Liver (tissue), 3 donors: ENCODE data around the gene NDUFA12.

ENCODE experiments used
- EGR1 ChIP-seq, 2 donors: IDR thresholded peaks; 2 replicates each; pipeline ENCODE4 v1.6.1; 2016 to 2018; ENCODE audit warnings: antibody characterized with exemption in 2 of 2, low read depth in 2 of 2
- FOXA1 ChIP-seq: IDR thresholded peaks from 2 replicates; pipeline ENCODE4 v1.6.1; 2016; ENCODE audit warnings: antibody characterized with exemption
- GABPA ChIP-seq, 2 donors: IDR thresholded peaks in 1 of 2; conservative IDR thresholded peaks in 1 of 2; 2 replicates each; pipeline ENCODE4 v1.6.1; 2016; ENCODE audit warnings: antibody characterized with exemption in 2 of 2, mild to moderate bottlenecking in 1 of 2, moderate library complexity in 1 of 2
- HNF4A ChIP-seq, 2 donors: conservative IDR thresholded peaks; 2 replicates each; pipeline ENCODE4 v1.6.1; 2016; ENCODE audit warnings: antibody characterized with exemption in 2 of 2, mild to moderate bottlenecking in 2 of 2
- HNF4G ChIP-seq: IDR thresholded peaks from 2 replicates; pipeline ENCODE4 v1.6.1; 2016; ENCODE audit warnings: antibody characterized with exemption
- JUND ChIP-seq, 2 donors: IDR thresholded peaks; 2 replicates each; pipeline ENCODE4 v1.6.1; 2016; ENCODE audit warnings: antibody characterized with exemption in 2 of 2
- RXRA ChIP-seq, 2 donors: IDR thresholded peaks; 2 replicates each; pipeline ENCODE4 v1.6.1; 2017 to 2018; ENCODE audit warnings: antibody characterized with exemption in 2 of 2, mild to moderate bottlenecking in 1 of 2
- SP1 ChIP-seq: IDR thresholded peaks from 2 replicates; pipeline ENCODE4 v1.6.1; 2018; ENCODE audit warnings: antibody characterized with exemption, mild to moderate bottlenecking
- TAF1 ChIP-seq: conservative IDR thresholded peaks from 2 replicates; pipeline ENCODE4 v1.6.1; 2016; ENCODE audit warnings: antibody characterized with exemption, mild to moderate bottlenecking
- YY1 ChIP-seq: IDR thresholded peaks from 2 replicates; pipeline ENCODE4 v1.6.1; 2016; ENCODE audit warnings: antibody characterized with exemption, mild to moderate bottlenecking
- TF ChIP-seq, protein P1 (sequence below): fragments of 150-350 bp; IDR thresholded peaks from 2 replicates; pipeline ENCODE4 v1.5.1; 2017; ENCODE audit warnings: improper control_type of control experiment, low read depth, low read length; ENCODE audit not compliant: missing input control
- TF ChIP-seq, protein P2 (sequence below): IDR thresholded peaks from 2 replicates; pipeline ENCODE4 v1.6.1; 2016; ENCODE audit warnings: antibody characterized with exemption
- TF ChIP-seq, protein P3 (sequence below): IDR thresholded peaks from 2 replicates; pipeline ENCODE4 v1.6.1; 2016; ENCODE audit warnings: antibody characterized with exemption
- TF ChIP-seq, protein P4 (sequence below): IDR thresholded peaks from 2 replicates; pipeline ENCODE4 v1.6.1; 2016; ENCODE audit warnings: antibody characterized with exemption, mild to moderate bottlenecking
- donor health status: healthy.
- donor health status: healthy.

DNA sequence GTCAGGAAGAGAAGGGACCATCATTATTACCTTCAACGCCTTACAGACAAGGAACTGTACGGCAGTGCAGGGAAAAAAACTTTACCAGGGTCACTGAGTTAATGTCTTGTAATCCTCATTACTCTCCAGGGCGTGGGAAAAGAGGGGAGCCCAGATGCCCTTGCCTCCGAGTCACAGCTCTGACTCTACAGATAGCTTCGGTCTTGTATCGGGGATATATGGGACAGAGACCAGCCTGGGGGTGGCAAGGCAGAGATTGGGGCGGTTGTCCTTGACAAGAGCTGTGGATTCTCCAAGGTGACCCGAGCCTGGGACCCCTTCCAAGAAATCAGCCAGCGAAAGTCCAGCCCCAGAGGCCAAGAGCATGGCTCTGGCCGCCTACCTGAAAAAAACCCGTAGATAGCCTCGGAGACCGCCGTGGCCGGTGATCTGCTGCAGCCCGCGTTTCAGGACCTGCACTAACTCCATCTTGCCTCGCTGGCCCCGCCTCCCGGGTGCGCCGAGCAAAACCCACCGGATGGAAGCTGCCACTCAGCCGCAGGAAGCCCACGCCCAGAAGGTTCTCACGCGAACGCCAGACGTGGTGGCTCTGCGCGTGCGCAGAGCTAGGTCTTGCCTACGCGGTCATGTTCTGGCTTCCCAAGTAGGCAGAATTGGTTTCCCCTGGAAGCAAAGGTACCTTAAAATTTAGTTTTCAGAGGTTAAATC is at the start of gene NDUFA12:
- TF ChIP-seq, protein P1, sequence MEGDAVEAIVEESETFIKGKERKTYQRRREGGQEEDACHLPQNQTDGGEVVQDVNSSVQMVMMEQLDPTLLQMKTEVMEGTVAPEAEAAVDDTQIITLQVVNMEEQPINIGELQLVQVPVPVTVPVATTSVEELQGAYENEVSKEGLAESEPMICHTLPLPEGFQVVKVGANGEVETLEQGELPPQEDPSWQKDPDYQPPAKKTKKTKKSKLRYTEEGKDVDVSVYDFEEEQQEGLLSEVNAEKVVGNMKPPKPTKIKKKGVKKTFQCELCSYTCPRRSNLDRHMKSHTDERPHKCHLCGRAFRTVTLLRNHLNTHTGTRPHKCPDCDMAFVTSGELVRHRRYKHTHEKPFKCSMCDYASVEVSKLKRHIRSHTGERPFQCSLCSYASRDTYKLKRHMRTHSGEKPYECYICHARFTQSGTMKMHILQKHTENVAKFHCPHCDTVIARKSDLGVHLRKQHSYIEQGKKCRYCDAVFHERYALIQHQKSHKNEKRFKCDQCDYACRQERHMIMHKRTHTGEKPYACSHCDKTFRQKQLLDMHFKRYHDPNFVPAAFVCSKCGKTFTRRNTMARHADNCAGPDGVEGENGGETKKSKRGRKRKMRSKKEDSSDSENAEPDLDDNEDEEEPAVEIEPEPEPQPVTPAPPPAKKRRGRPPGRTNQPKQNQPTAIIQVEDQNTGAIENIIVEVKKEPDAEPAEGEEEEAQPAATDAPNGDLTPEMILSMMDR: no peak
- no peak for TF ChIP-seq EGR1 (IDR thresholded peaks at IDR 0.05; ENCODE audit: low read depth in 2 of 2)
- peak; percentile 44 to 82 for TF ChIP-seq GABPA (IDR thresholded peaks at IDR 0.05 in 1 of 2, conservative IDR thresholded peaks at IDR 0.05 in 1 of 2)
- no peak for TF ChIP-seq HNF4G
- TF ChIP-seq RXRA (IDR thresholded peaks at IDR 0.05): no peak
- TF ChIP-seq YY1: peak; percentile 98
- TF ChIP-seq TAF1: peak; percentile 43
- no peak for TF ChIP-seq FOXA1
- TF ChIP-seq JUND (IDR thresholded peaks at IDR 0.05): no peak
- TF ChIP-seq, protein P2, sequence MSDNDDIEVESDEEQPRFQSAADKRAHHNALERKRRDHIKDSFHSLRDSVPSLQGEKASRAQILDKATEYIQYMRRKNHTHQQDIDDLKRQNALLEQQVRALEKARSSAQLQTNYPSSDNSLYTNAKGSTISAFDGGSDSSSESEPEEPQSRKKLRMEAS: peak; percentile 82
- peak; percentile 32 for TF ChIP-seq SP1
- TF ChIP-seq, protein P3, sequence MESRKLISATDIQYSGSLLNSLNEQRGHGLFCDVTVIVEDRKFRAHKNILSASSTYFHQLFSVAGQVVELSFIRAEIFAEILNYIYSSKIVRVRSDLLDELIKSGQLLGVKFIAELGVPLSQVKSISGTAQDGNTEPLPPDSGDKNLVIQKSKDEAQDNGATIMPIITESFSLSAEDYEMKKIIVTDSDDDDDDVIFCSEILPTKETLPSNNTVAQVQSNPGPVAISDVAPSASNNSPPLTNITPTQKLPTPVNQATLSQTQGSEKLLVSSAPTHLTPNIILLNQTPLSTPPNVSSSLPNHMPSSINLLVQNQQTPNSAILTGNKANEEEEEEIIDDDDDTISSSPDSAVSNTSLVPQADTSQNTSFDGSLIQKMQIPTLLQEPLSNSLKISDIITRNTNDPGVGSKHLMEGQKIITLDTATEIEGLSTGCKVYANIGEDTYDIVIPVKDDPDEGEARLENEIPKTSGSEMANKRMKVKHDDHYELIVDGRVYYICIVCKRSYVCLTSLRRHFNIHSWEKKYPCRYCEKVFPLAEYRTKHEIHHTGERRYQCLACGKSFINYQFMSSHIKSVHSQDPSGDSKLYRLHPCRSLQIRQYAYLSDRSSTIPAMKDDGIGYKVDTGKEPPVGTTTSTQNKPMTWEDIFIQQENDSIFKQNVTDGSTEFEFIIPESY: peak; percentile 71
- TF ChIP-seq, protein P4, sequence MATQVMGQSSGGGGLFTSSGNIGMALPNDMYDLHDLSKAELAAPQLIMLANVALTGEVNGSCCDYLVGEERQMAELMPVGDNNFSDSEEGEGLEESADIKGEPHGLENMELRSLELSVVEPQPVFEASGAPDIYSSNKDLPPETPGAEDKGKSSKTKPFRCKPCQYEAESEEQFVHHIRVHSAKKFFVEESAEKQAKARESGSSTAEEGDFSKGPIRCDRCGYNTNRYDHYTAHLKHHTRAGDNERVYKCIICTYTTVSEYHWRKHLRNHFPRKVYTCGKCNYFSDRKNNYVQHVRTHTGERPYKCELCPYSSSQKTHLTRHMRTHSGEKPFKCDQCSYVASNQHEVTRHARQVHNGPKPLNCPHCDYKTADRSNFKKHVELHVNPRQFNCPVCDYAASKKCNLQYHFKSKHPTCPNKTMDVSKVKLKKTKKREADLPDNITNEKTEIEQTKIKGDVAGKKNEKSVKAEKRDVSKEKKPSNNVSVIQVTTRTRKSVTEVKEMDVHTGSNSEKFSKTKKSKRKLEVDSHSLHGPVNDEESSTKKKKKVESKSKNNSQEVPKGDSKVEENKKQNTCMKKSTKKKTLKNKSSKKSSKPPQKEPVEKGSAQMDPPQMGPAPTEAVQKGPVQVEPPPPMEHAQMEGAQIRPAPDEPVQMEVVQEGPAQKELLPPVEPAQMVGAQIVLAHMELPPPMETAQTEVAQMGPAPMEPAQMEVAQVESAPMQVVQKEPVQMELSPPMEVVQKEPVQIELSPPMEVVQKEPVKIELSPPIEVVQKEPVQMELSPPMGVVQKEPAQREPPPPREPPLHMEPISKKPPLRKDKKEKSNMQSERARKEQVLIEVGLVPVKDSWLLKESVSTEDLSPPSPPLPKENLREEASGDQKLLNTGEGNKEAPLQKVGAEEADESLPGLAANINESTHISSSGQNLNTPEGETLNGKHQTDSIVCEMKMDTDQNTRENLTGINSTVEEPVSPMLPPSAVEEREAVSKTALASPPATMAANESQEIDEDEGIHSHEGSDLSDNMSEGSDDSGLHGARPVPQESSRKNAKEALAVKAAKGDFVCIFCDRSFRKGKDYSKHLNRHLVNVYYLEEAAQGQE: peak; percentile 60
- no peak for TF ChIP-seq HNF4A (conservative IDR thresholded peaks at IDR 0.05)
